K562 (cell line): ENCODE data around the gene CYLD. TPM values are rescaled to one million over a fixed set of nuclear protein-coding genes. Genes with fewer than 3 reads are reported as not detected.

Source experiments
- ATAC-seq: fragments of 200-7000 bp; cut with Tn5 transposase; 3 replicates; pipeline ENCODE4 v1.9.1; 2020; ENCODE audit warnings: moderate library complexity
- BruUV-seq: library from RNA; stranded (reverse); fragments of 400-500 nt; replicated peaks from 2 replicates; lab custom pipeline; 2021; lab: Mats Ljungman, UMichigan
- CTCF ChIA-PET: fragments of 300-600 bp; formaldehyde crosslinking; extraction: SDS; loops from one replicate; lab custom pipeline; 2021; ENCODE audit warnings: low intra/inter-chr PET ratio; lab: Yijun Ruan, JAX
- POLR2A ChIA-PET: fragments of 300-600, 350-650 bp; sonication (Branson Sonifier 250); formaldehyde crosslinking; extraction: SDS; loops from one replicate; lab custom pipeline; 2021; ENCODE audit warnings: antibody characterized with exemption, inconsistent platforms; lab: Yijun Ruan, JAX
- DNase-seq, 4 experiments: peaks; one replicate each; pipeline versions ENCODE4 v3.0.0 to v3.0.0-alpha.2; 2011 to 2018; ENCODE audit warnings: low spot score in 3 of 4, mixed read lengths in 3 of 4; ENCODE audit errors: extremely low read depth in 1 of 4
- FAIRE-seq: peaks from 2 replicates; lab custom pipeline; 2011; peaks lifted over from hg19 to GRCh38; lab: Jason Lieb, UNC
- H2AFZ ChIP-seq: 2 replicates; pipeline ENCODE4 v1.6.0; 2011; ENCODE audit warnings: low read depth, low read length, control low read depth, inconsistent platforms
- H3K27ac ChIP-seq: fragments of 200-600 bp; 3 replicates; pipeline ENCODE4 v1.8.0; 2011; ENCODE audit warnings: low read depth, mild to moderate bottlenecking, control low read depth, inconsistent platforms, low read length, moderate library complexity, mixed read lengths; ENCODE audit errors: extremely low read depth
- H3K27me3 ChIP-seq, 2 experiments: fragments of 300-600 bp in 1 of 2; 2 replicates in 1 of 2; 3 replicates in 1 of 2; pipeline versions ENCODE4 v1.6.0 to v1.8.0; 2011; ENCODE audit warnings: inconsistent platforms in 2 of 2, low read length in 2 of 2, mild to moderate bottlenecking in 1 of 2, mixed read lengths in 1 of 2, moderate library complexity in 1 of 2; ENCODE audit not compliant: control insufficient read depth in 2 of 2, insufficient read depth in 2 of 2
- H3K36me3 ChIP-seq: fragments of 300-600 bp; 3 replicates; pipeline ENCODE4 v1.8.0; 2011; ENCODE audit warnings: mild to moderate bottlenecking, low read length, inconsistent platforms; ENCODE audit not compliant: control insufficient read depth, insufficient read depth
- H3K4me1 ChIP-seq, 2 experiments: fragments of 200-600 bp in 1 of 2; replicated peaks in 1 of 2; 2 replicates in 1 of 2; 3 replicates in 1 of 2; pipeline versions ENCODE4 v1.5.1 to v1.8.0; 2011; ENCODE audit warnings: inconsistent platforms in 2 of 2, low read length in 2 of 2, mild to moderate bottlenecking in 1 of 2, mixed read lengths in 1 of 2, moderate library complexity in 1 of 2; ENCODE audit not compliant: control insufficient read depth in 2 of 2, insufficient read depth in 2 of 2
- H3K4me2 ChIP-seq: 2 replicates; pipeline ENCODE4 v1.6.1; 2011; ENCODE audit warnings: low read length, control low read depth, inconsistent platforms, mixed read lengths; ENCODE audit not compliant: insufficient read depth
- H3K4me3 ChIP-seq: fragments of 200-600 bp; sonication (generic), shearing (Covaris generic); 2 replicates; pipeline ENCODE4 v1.5.1; 2016; ENCODE audit warnings: control low read depth, inconsistent platforms
- H3K79me2 ChIP-seq: fragments of 200-600 bp; 3 replicates; pipeline ENCODE4 v1.8.0; 2011; ENCODE audit warnings: low read length, inconsistent platforms; ENCODE audit not compliant: control insufficient read depth, insufficient read depth
- H3K9ac ChIP-seq, 2 experiments: 2 replicates each; pipeline versions ENCODE4 v1.6.0 to v1.6.1; 2011; ENCODE audit warnings: low read depth in 2 of 2, low read length in 2 of 2, control low read depth in 1 of 2, inconsistent platforms in 1 of 2, mild to moderate bottlenecking in 1 of 2, mixed read lengths in 1 of 2; ENCODE audit not compliant: insufficient read depth in 1 of 2
- H3K9me1 ChIP-seq: one replicate; pipeline ENCODE4 v1.6.0; 2011; ENCODE audit warnings: inconsistent platforms, mild to moderate bottlenecking, low read length, moderate library complexity; ENCODE audit not compliant: control insufficient read depth, insufficient read depth
- H3K9me3 ChIP-seq: replicated peaks from 2 replicates; pipeline ENCODE4 v1.5.1; 2011; ENCODE audit warnings: low read depth, low read length, inconsistent platforms; ENCODE audit not compliant: control insufficient read depth, insufficient read depth
- H4K20me1 ChIP-seq: replicated peaks from 2 replicates; pipeline ENCODE4 v1.6.1; 2011; ENCODE audit warnings: low read length, inconsistent platforms, mixed read lengths; ENCODE audit not compliant: control insufficient read depth, insufficient read depth
- BCOR ChIP-seq: fragments of 450-650 bp; IDR thresholded peaks from 2 replicates; pipeline ENCODE4 v1.6.1; 2016
- CXXC5 ChIP-seq: fragments of 250-450 bp; sonication (Bioruptor Pico); IDR thresholded peaks from 2 replicates; pipeline ENCODE4 v1.8.0; 2022; ENCODE audit warnings: inconsistent platforms, mild to moderate bottlenecking, moderate library complexity
- HDGF ChIP-seq: fragments of 450-650 bp; IDR thresholded peaks from 2 replicates; pipeline ENCODE4 v1.6.1; 2016
- PURB ChIP-seq: sonication (generic); formaldehyde crosslinking; IDR thresholded peaks from 2 replicates; pipeline ENCODE4 v1.9.0; 2021; ENCODE audit warnings: low read depth, mild to moderate bottlenecking, missing genetic modification reagents
- TGIF2 ChIP-seq: sonication (generic); formaldehyde crosslinking; IDR thresholded peaks from 2 replicates; pipeline ENCODE4 v1.8.1; 2022; ENCODE audit warnings: mild to moderate bottlenecking, missing genetic modification reagents, moderate library complexity
- ZNF121 ChIP-seq: sonication (generic); formaldehyde crosslinking; conservative IDR thresholded peaks from 2 replicates; pipeline ENCODE4 v1.8.0; 2022; ENCODE audit warnings: missing genetic modification reagents
- WGBS: fragments of 100-300 bp; shearing (Covaris generic); methylation state at CpG from one replicate; pipeline ENCODE4 v1.1.6; 2016; ENCODE audit warnings: low coverage, mixed read lengths; ENCODE audit not compliant: insufficient coverage; ENCODE audit errors: missing lambda C conversion rate; 5-methylcytosine and 5-hydroxymethylcytosine counted together
- in situ Hi-C: fragments of 300-500 bp; cut with MboI; formaldehyde crosslinking; loops from 4 replicates; pipeline ENCODE4 v1.15.0; 2018; ENCODE audit warnings: inconsistent platforms, mixed read lengths
- intact Hi-C: fragments of 100-400 bp; cut with micrococcal nuclease; formaldehyde crosslinking; loops from 2 replicates; pipeline ENCODE4 v1.14.2; 2022
- polyA plus RNA-seq, 8 experiments: library from polyadenylated mRNA; depleted of rRNA in 4 of 8; stranded (reverse) in 5 of 8; unstranded in 3 of 8; fragments of >200 nt; fragmentation: Nextera tagmentation in 2 of 8; fragmentation: Illumina TruSeq in 1 of 8; extraction: Ambion mirVana in 2 of 8; extraction: Trizol in 1 of 8; gene quantifications; 2 replicates each; pipeline versions ENCODE4 v1.2.1 to v1.2.3, GENCODE V29; 2011 to 2014; ENCODE audit warnings: inconsistent platforms in 1 of 8, missing spikeins in 1 of 8
- total RNA-seq, 7 experiments: library from RNA; depleted of rRNA in 6 of 7; stranded (reverse); fragments of >200 nt in 6 of 7; fragmentation: Illumina TruSeq in 2 of 7; extraction: Trizol in 2 of 7; gene quantifications; 2 replicates each; pipeline versions ENCODE4 v1.2.1 to v1.2.3, GENCODE V29; 2011 to 2021; ENCODE audit warnings: low replicate concordance in 1 of 7
- TF ChIP-seq, protein P1 (sequence below): fragments of 450-650 bp; IDR thresholded peaks from 2 replicates; pipeline ENCODE4 v1.6.1; 2016; ENCODE audit warnings: low read depth

Gene CYLD
- total and polyA plus RNA-seq, 9 of the 15 experiments (the other 6 are each of a cell fraction or from before 2014, with no cell fraction given): 3.4 to 7.4 (median 5.3) TPM

GRCh38 chr16:50837324-50837723 lies 95.4 kb downstream of the CYLD start:
- Histone ChIP-seq H3K9me1 (no peaks in the 10 kb centered on the region), H3K9me3 (no peaks in the 10 kb centered on the region), H3K4me3 (no peak overlapping the region), H3K36me3 (no peaks in the 10 kb centered on the region), H3K9ac (no peak overlapping the region), H4K20me1 (no peaks in the 10 kb centered on the region; the same call in 1 of the 2 replicates), H3K4me2 (no peak overlapping the region), H3K79me2 (no peaks in the 10 kb centered on the region), H3K4me1 (peaks cover 14 to 16% of the 10 kb centered on the region in 2 experiments), H2AFZ (no peak overlapping the region), H3K27ac (no peak overlapping the region), H3K27me3 (peaks cover 0 to 25% of the 10 kb centered on the region in 2 experiments; a peak in 2 of 5 replicates)
- 0% methylated on average over 2 of the region's 2 CpGs for WGBS
- ATAC-seq (no peak), DNase-seq (no peak), FAIRE-seq (no peak)
- ChIA-PET CTCF (no interaction called here), POLR2A (interaction anchor here (0.6 kb wide), 1 partner anchor 1748 kb away, joined by 3 read pairs; no protein-coding TSS in a partner anchor)
- no TSS peak for BruUV-seq
- no peak for TF ChIP-seq TGIF2 (CRISPR knock-in tag)
- in situ Hi-C loops: no loop called here
- intact Hi-C loops: no loop called here

DNA sequence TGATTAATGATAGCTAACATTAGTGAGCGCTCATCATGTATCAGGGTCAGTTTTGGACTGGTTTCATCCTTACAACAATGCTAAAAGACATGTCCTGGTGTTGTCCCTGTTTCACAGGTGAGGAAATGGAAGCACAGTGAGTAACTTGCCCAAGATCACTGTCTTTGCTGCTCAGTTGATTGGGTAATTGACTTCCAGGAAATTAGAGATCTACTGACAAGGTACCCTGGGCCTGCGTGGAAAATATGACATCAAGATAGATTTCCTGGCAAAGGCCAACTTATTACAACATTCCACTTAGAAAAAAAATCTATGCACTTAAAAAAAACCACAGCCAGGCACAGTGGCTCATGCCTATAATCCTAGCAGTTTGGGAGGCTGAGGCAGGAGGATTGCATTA lies 96.3 kb downstream of the CYLD start:
- H2AFZ ChIP-seq: no peak overlapping the region
- 17% methylated on average over 2 of the region's 2 CpGs for WGBS
- H4K20me1 ChIP-seq: no peaks in the 10 kb centered on the region; the same call in 1 of the 2 replicates
- no TSS peak for BruUV-seq
- peaks cover 0 to 25% of the 10 kb centered on the region in 2 experiments; a peak in 2 of 5 replicates for H3K27me3 ChIP-seq
- intact Hi-C loops (no loop called here), in situ Hi-C loops (no loop called here)
- H3K27ac ChIP-seq: no peak overlapping the region
- peaks cover 17 to 19% of the 10 kb centered on the region in 2 experiments for H3K4me1 ChIP-seq
- no peak overlapping the region for H3K4me3 ChIP-seq
- ChIA-PET CTCF (no interaction called here), POLR2A (no interaction called here)
- H3K4me2 ChIP-seq: no peak overlapping the region
- DNase-seq (no peak), FAIRE-seq (no peak), ATAC-seq (no peak)
- no peak for TF ChIP-seq PURB
- TF ChIP-seq HDGF: no peak
- TF ChIP-seq, protein P1, sequence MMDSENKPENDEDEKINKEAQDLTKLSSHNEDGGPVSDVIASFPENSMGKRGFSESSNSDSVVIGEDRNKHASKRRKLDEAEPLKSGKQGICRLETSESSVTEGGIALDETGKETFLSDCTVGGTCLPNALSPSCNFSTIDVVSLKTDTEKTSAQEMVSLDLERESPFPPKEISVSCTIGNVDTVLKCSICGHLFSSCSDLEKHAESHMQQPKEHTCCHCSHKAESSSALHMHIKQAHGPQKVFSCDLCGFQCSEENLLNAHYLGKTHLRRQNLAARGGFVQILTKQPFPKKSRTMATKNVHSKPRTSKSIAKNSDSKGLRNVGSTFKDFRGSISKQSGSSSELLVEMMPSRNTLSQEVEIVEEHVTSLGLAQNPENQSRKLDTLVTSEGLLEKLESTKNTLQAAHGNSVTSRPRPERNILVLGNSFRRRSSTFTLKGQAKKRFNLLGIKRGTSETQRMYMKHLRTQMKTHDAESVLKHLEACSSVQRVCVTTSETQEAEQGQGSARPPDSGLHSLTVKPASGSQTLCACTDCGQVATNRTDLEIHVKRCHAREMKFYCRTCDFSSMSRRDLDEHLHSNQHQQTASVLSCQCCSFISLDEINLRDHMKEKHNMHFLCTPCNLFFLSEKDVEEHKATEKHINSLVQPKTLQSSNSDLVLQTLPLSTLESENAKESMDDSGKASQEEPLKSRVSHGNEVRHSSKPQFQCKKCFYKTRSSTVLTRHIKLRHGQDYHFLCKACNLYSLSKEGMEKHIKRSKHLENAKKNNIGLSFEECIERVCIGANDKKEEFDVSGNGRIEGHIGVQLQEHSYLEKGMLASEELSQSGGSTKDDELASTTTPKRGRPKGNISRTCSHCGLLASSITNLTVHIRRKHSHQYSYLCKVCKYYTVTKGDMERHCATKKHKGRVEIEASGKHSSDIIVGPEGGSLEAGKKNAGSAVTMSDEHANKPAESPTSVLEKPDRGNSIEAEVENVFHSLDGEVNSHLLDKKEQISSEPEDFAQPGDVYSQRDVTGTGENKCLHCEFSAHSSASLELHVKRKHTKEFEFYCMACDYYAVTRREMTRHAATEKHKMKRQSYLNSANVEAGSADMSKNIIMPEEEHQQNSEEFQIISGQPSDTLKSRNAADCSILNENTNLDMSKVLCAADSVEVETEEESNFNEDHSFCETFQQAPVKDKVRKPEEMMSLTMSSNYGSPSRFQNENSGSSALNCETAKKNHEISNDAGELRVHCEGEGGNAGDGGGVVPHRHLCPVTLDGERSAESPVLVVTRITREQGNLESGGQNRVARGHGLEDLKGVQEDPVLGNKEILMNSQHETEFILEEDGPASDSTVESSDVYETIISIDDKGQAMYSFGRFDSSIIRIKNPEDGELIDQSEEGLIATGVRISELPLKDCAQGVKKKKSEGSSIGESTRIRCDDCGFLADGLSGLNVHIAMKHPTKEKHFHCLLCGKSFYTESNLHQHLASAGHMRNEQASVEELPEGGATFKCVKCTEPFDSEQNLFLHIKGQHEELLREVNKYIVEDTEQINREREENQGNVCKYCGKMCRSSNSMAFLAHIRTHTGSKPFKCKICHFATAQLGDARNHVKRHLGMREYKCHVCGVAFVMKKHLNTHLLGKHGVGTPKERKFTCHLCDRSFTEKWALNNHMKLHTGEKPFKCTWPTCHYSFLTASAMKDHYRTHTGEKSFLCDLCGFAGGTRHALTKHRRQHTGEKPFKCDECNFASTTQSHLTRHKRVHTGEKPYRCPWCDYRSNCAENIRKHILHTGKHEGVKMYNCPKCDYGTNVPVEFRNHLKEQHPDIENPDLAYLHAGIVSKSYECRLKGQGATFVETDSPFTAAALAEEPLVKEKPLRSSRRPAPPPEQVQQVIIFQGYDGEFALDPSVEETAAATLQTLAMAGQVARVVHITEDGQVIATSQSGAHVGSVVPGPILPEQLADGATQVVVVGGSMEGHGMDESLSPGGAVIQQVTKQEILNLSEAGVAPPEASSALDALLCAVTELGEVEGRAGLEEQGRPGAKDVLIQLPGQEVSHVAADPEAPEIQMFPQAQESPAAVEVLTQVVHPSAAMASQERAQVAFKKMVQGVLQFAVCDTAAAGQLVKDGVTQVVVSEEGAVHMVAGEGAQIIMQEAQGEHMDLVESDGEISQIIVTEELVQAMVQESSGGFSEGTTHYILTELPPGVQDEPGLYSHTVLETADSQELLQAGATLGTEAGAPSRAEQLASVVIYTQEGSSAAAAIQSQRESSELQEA: no peak
- no peak for TF ChIP-seq BCOR
- TF ChIP-seq ZNF121 (CRISPR knock-in tag): no peak
- TF ChIP-seq CXXC5 (CRISPR knock-in tag): no peak
- H3K9me1 ChIP-seq: no peaks in the 10 kb centered on the region
- H3K79me2 ChIP-seq: no peaks in the 10 kb centered on the region
- H3K36me3 ChIP-seq: no peaks in the 10 kb centered on the region
- H3K9me3 ChIP-seq: no peaks in the 10 kb centered on the region
- H3K9ac ChIP-seq: no peak overlapping the region
